ENCODE measurements around the gene PCDH9. TPM values are rescaled to one million over a fixed set of nuclear protein-coding genes. Genes with fewer than 3 reads are reported as not detected.

Gene PCDH9
- total and polyA plus RNA-seq, 12 donors = 2.9 to 32.0 (median 15.4) TPM

- intact Hi-C loops (cut with DNase I) = loop anchor here in 4 of 10 donors (5.0 to 10.0 kb wide), 4 partner anchors 78 to 230 kb away; no protein-coding TSS in a partner anchor
- Histone ChIP-seq H3K36me3 (no peaks in the 10 kb centered on the region), H3K9me3 (peaks cover 0 to 4% (median 0%) of the 10 kb centered on the region in 11 donors), H3K27ac (peak overlapping the region in 1 of 10 donors; percentile 22), H3K27me3 (no peaks in the 10 kb centered on the region), H3K4me1 (peaks cover 0 to 14% (median 6%) of the 10 kb centered on the region in 9 donors), H3K4me3 (peak overlapping the region in 9 of 10 donors; percentile 11 to 49 (median 42))
- no peak for DNase-seq
- 57 to 66% methylated on average over 9 of the region's 9 CpGs for WGBS, 2 donors
- TF ChIP-seq, protein P1, sequence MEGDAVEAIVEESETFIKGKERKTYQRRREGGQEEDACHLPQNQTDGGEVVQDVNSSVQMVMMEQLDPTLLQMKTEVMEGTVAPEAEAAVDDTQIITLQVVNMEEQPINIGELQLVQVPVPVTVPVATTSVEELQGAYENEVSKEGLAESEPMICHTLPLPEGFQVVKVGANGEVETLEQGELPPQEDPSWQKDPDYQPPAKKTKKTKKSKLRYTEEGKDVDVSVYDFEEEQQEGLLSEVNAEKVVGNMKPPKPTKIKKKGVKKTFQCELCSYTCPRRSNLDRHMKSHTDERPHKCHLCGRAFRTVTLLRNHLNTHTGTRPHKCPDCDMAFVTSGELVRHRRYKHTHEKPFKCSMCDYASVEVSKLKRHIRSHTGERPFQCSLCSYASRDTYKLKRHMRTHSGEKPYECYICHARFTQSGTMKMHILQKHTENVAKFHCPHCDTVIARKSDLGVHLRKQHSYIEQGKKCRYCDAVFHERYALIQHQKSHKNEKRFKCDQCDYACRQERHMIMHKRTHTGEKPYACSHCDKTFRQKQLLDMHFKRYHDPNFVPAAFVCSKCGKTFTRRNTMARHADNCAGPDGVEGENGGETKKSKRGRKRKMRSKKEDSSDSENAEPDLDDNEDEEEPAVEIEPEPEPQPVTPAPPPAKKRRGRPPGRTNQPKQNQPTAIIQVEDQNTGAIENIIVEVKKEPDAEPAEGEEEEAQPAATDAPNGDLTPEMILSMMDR (IDR thresholded peaks at IDR 0.05) = no peak
- peak; percentile 20 to 61 (median 50) for ATAC-seq
These were observed 235.5 kb downstream of the PCDH9 start for GRCh38 chr13:66994517-66995202.

GRCh38 chr13:66994097-66994496 is 236.0 kb downstream of the PCDH9 start:
- ATAC-seq (peak; percentile 91 to 99 (median 96)), DNase-seq (peak; percentile 50 to 75)
- intact Hi-C loops (cut with DNase I) = loop anchor here in 3 of 10 donors (5.0 to 10.0 kb wide), 3 partner anchors 99 to 231 kb away; no protein-coding TSS in a partner anchor
- no peaks in the 10 kb centered on the region for H3K27me3 ChIP-seq
- H3K36me3 ChIP-seq = no peaks in the 10 kb centered on the region
- 16% methylated on average over 13 of the region's 13 CpGs for WGBS, 2 donors
- H3K4me1 ChIP-seq = peaks cover 0 to 14% (median 6%) of the 10 kb centered on the region in 9 donors
- H3K4me3 ChIP-seq = peak overlapping the region in 9 of 10 donors; percentile 11 to 49 (median 42)
- peaks cover 0 to 4% (median 0%) of the 10 kb centered on the region in 11 donors for H3K9me3 ChIP-seq
- TF ChIP-seq, protein P1 (IDR thresholded peaks at IDR 0.05) = peak in 8 of 9 donors; percentile 24 to 75 (median 64)
- H3K27ac ChIP-seq = peak overlapping the region in 1 of 10 donors; percentile 22

- H3K4me3 ChIP-seq = no peak overlapping the region
- TF ChIP-seq, protein P1 (IDR thresholded peaks at IDR 0.05) = no peak
- WGBS, 2 donors = 52 to 96% methylated on average over 2 of the region's 2 CpGs
- intact Hi-C loops (cut with DNase I) = loop anchor here in 3 of 10 donors (5.0 to 10.0 kb wide), 3 partner anchors 98 to 232 kb away; no protein-coding TSS in a partner anchor
- no peak overlapping the region for H3K27ac ChIP-seq
- DNase-seq (no peak), ATAC-seq (no peak)
- H3K9me3 ChIP-seq = no peaks in the 10 kb centered on the region
- peaks cover 0 to 14% (median 6%) of the 10 kb centered on the region in 9 donors for H3K4me1 ChIP-seq
- no peaks in the 10 kb centered on the region for H3K27me3 ChIP-seq
- H3K36me3 ChIP-seq = no peaks in the 10 kb centered on the region
These were observed 237.4 kb downstream of the PCDH9 start for GRCh38 chr13:66992719-66993118.

- Histone ChIP-seq H3K27me3 (no peaks in the 10 kb centered on the region), H3K9me3 (no peaks in the 10 kb centered on the region), H3K4me1 (peaks cover 0 to 14% (median 6%) of the 10 kb centered on the region in 9 donors), H3K27ac (no peak overlapping the region), H3K36me3 (no peaks in the 10 kb centered on the region), H3K4me3 (no peak overlapping the region)
- 77 to 90% methylated on average over 3 of the region's 3 CpGs for WGBS, 2 donors
- intact Hi-C loops (cut with DNase I) = loop anchor here in 3 of 10 donors (5.0 to 10.0 kb wide), 3 partner anchors 97 to 233 kb away; no protein-coding TSS in a partner anchor
- TF ChIP-seq, protein P1 (IDR thresholded peaks at IDR 0.05) = no peak
- DNase-seq (no peak), ATAC-seq (no peak)
These were observed 238.0 kb downstream of the PCDH9 start for GRCh38 chr13:66992183-66992582.
